Smooth muscle cell (in vitro differentiated cells): ENCODE measurements around the gene PRR29. TPM values are rescaled to one million over a fixed set of nuclear protein-coding genes. Genes with fewer than 3 reads are reported as not detected.

Source experiments
- DNase-seq: peaks from one replicate; lab custom pipeline; 2025; ENCODE audit not compliant: unreplicated experiment; lab: John Stamatoyannopoulos, UW
- H2AFZ ChIP-seq: fragments of 200-600 bp; sonication (generic); 2 replicates; pipeline ENCODE4 v1.6.0; 2016; ENCODE audit warnings: antibody characterized with exemption, low read depth, mild to moderate bottlenecking
- H3F3A ChIP-seq: fragments of 200-600 bp; sonication (generic); 2 replicates; pipeline ENCODE4 v1.6.0; 2017; ENCODE audit warnings: antibody characterized with exemption, low read depth
- H3K27ac ChIP-seq: fragments of 200-600 bp; sonication (generic); 2 replicates; pipeline ENCODE4 v1.5.1; 2016; ENCODE audit warnings: low read depth, mild to moderate bottlenecking
- H3K27me3 ChIP-seq: fragments of 200-600 bp; sonication (generic); 2 replicates; pipeline ENCODE4 v1.6.1; 2016; ENCODE audit warnings: low read depth, mild to moderate bottlenecking
- H3K36me3 ChIP-seq: fragments of 200-600 bp; sonication (generic); 2 replicates; pipeline ENCODE4 v1.5.1; 2016; ENCODE audit warnings: low read depth
- H3K4me1 ChIP-seq: fragments of 200-600 bp; sonication (generic); 2 replicates; pipeline ENCODE4 v1.5.1; 2016; ENCODE audit warnings: low read depth
- H3K4me2 ChIP-seq: fragments of 200-600 bp; sonication (generic); 2 replicates; pipeline ENCODE4 v1.6.0; 2016; ENCODE audit warnings: mild to moderate bottlenecking
- H3K4me3 ChIP-seq: fragments of 200-600 bp; sonication (generic); 2 replicates; pipeline ENCODE4 v1.5.1; 2016; ENCODE audit warnings: mild to moderate bottlenecking
- H3K79me2 ChIP-seq: fragments of 200-600 bp; sonication (generic); 2 replicates; pipeline ENCODE4 v1.6.0; 2016; ENCODE audit warnings: low read depth, mild to moderate bottlenecking
- H3K9ac ChIP-seq: fragments of 200-600 bp; sonication (generic); 2 replicates; pipeline ENCODE4 v1.6.0; 2016; ENCODE audit warnings: low read depth
- H3K9me3 ChIP-seq: fragments of 200-600 bp; sonication (generic); replicated peaks from 2 replicates; pipeline ENCODE4 v1.5.1; 2016; ENCODE audit warnings: low read depth
- H4K20me1 ChIP-seq: fragments of 200-600 bp; sonication (generic); 2 replicates; pipeline ENCODE4 v1.6.0; 2016; ENCODE audit warnings: low read depth
- WGBS: methylation state at CpG from one replicate; pipeline ENCODE4 v1.1.7; 2016; ENCODE audit warnings: low lambda C conversion rate; 5-methylcytosine and 5-hydroxymethylcytosine counted together
- polyA plus RNA-seq: library from polyadenylated mRNA; unstranded; fragments of >200 nt; fragmentation: Nextera tagmentation; extraction: Ambion mirVana; gene quantifications from 2 replicates; pipeline ENCODE4 v1.2.1, GENCODE V29; 2016
- total RNA-seq: library from RNA; depleted of rRNA; stranded (reverse); fragments of >200 nt; gene quantifications from 2 replicates; pipeline ENCODE4 v1.2.3, GENCODE V29; 2014
- TF ChIP-seq, protein P1 (sequence below): fragments of 200-600 bp; sonication (generic); IDR thresholded peaks from 2 replicates; pipeline ENCODE4 v1.5.1; 2017; ENCODE audit warnings: borderline replicate concordance, mild to moderate bottlenecking, antibody characterized with exemption; ENCODE audit not compliant: insufficient read depth, poor library complexity, severe bottlenecking

PRR29 gene
- total and polyA plus RNA-seq, 2 experiments from 2014 or later, result 0.58 TPM; not detected in 1

DNA sequence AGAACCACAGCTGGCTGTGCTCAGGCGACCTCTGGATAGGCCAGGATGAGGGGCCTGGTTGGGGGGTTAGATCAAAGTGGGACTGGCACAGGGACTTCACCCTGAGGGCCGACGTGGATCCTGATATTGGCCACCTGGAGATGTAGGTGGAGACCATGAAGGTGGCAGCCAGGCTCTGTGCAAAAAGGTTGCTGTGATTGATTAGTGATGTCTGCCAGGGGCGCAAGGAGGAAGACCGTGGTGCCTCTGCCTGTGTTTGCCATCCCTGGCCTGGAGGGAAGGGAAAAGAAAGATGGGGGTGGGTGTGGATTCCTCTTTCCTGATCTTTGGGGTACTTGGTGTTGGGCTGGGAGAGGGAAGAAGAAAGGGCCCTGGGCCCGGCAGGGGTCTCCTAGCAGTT lies 24.9 kb upstream of the PRR29 start:
- H3K27ac ChIP-seq, result no peak overlapping the region
- DNase-seq, result no peak
- no peaks in the 10 kb centered on the region for H3K9me3 ChIP-seq
- no peak overlapping the region for H3K4me2 ChIP-seq
- H3K36me3 ChIP-seq, result no peaks in the 10 kb centered on the region
- H3K79me2 ChIP-seq, result no peaks in the 10 kb centered on the region
- H3K4me1 ChIP-seq, result no peaks in the 10 kb centered on the region
- no peak overlapping the region for H2AFZ ChIP-seq
- no peaks in the 10 kb centered on the region for H4K20me1 ChIP-seq
- H3F3A ChIP-seq, result no peaks in the 10 kb centered on the region
- WGBS, result 100% methylated on average over 6 of the region's 6 CpGs
- H3K4me3 ChIP-seq, result no peak overlapping the region
- peaks cover 4% of the 10 kb centered on the region for H3K27me3 ChIP-seq
- no peak overlapping the region for H3K9ac ChIP-seq
- TF ChIP-seq, protein P1, sequence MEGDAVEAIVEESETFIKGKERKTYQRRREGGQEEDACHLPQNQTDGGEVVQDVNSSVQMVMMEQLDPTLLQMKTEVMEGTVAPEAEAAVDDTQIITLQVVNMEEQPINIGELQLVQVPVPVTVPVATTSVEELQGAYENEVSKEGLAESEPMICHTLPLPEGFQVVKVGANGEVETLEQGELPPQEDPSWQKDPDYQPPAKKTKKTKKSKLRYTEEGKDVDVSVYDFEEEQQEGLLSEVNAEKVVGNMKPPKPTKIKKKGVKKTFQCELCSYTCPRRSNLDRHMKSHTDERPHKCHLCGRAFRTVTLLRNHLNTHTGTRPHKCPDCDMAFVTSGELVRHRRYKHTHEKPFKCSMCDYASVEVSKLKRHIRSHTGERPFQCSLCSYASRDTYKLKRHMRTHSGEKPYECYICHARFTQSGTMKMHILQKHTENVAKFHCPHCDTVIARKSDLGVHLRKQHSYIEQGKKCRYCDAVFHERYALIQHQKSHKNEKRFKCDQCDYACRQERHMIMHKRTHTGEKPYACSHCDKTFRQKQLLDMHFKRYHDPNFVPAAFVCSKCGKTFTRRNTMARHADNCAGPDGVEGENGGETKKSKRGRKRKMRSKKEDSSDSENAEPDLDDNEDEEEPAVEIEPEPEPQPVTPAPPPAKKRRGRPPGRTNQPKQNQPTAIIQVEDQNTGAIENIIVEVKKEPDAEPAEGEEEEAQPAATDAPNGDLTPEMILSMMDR, result no peak

DNA sequence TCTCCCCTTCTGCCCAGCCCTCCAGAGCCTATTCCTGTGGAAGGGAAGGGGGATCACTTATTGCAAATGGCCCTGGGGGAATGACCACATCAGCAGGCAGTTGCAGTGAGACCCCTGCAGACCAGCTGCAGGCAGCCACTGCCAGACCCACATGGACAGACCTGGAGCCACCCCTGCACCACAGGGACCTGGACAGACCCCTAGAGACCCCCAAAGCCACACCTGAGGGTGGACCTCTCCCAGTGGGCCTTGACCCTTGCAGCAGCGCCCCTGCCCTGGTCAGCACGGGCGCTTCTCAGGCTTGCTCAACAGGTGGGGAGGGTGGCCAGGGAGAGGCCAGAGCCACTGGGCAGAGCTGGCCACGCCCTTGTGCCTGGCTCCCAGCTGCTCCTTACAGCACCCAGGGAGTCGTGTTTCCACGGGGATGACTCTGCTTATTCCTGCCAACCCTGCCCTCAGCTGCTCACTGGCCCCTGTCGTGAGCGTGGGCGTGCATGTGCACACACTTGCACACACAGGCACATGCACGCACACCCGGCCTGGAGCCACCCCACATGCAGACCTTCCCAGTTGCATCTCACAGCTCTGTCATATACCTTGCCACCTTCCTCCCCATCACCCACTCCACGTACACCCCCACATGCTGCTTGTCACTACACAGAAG lies 24.1 kb upstream of the PRR29 start:
- WGBS, result 83% methylated on average over 12 of the region's 12 CpGs
- Histone ChIP-seq H3K9me3 (no peaks in the 10 kb centered on the region), H3K27ac (no peak overlapping the region), H3K4me3 (no peak overlapping the region), H3K9ac (no peak overlapping the region), H3K4me2 (peak overlapping the region; percentile 31), H3K36me3 (no peaks in the 10 kb centered on the region), H3K27me3 (peaks cover 4% of the 10 kb centered on the region), H4K20me1 (no peaks in the 10 kb centered on the region), H3K4me1 (no peaks in the 10 kb centered on the region), H2AFZ (no peak overlapping the region), H3K79me2 (no peaks in the 10 kb centered on the region), H3F3A (no peaks in the 10 kb centered on the region)
- TF ChIP-seq, protein P1, result no peak
- DNase-seq, result no peak

DNA sequence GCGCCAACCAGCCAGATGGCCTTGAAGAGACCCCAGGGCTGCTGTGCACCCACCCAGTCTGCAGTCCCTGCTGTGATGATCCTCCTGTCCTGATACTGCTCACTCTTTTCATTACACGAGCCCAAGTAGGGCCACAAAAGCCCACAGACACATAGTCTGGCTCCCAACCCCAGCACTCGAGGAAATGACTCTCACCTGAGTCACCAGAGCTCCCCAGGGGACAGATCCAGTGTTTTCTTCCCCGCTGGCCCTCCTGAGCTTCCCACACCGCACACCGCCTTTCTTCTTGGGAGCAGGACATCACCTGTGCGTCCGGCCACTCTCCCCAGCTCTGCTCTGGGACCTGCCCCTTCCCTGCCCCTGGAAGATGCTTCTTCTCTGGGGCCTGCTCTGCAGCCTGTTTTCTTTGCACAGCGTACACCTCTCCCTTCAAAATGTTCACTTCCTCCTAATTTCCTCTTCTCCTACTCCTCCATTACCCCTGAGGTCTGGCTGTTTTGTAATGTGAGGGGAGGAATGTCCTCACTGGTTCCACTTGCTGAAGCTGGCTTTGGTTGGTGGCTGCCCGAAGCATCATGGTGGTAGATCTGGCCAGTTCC lies 23.5 kb upstream of the PRR29 start:
- Histone ChIP-seq H3K27ac (no peak overlapping the region), H3F3A (no peaks in the 10 kb centered on the region), H3K4me1 (no peaks in the 10 kb centered on the region), H3K79me2 (no peaks in the 10 kb centered on the region), H3K27me3 (peaks cover 4% of the 10 kb centered on the region), H3K36me3 (no peaks in the 10 kb centered on the region), H3K9ac (no peak overlapping the region), H4K20me1 (no peaks in the 10 kb centered on the region), H3K4me3 (no peak overlapping the region), H3K9me3 (no peaks in the 10 kb centered on the region), H2AFZ (no peak overlapping the region), H3K4me2 (peak overlapping the region; percentile 31)
- 57% methylated on average over 10 of the region's 10 CpGs for WGBS
- TF ChIP-seq, protein P1, result no peak
- DNase-seq, result no peak
